Measurements from ENCODE around the gene SPTBN1.

Gene SPTBN1

DNA sequence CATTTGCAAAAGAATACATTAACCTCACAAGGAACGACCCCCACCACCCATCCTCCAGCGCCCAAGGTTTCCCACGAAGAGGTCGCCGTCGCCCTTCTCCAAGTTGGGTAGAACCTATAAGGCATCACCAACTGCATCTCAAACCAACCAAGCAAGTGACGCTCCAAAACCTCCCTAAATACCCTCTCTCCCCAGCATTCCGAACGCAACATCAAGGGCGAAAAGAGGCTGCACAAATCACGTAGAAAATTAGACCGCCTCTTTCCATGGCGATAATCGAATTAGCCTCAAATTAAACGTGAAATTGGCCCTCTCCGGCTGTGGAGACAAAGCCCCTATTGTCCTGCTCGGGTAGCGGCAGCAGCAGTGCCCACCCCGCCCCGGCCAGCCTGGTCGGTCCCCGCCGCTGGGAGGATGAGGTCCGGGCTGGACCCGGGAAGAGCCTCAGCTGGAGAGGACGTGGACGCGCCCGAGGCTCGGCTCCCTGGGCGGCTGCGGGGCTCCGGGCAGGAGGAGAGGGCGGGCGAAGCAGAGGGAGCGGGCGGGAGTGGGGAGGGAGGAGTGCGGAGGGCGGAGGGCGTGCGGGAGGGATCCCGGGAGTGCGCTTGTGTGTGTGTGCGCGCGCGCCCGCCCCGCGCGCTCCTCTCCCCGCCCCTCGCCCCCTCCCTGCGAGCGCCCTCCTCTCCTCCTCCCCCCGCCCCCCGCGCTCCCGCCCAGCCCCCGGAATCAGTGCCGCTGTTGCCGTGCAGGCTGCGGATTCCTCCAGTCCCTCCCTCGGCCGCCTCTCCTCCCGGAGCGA, at the start of gene SPTBN1:
TSS of gene SPTBN1 (plus strand) at position 765 of the 799 bp plus-strand sequence. CDS start 70,092 bp downstream, outside the sequence.
- peak; percentile 78 to 88 for DNase-seq

DNA sequence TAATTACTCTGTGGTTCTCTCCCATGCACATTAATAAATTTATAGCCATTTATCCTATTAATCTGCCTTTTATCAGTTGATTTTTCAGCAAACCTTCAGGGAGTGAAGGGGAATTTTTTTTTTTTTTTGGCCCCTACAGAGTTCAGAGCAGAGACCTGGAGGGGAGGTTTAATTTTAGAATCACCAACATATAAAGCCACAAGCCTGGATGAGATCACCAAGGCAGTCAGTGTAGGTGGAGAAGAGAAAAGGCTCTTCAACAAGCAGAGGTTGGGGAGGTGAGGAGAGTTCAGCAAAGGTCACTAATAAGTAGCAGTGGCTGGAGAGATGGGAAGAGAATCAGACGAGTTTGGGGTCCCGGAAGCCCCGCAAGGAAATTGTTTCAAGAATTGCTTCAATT, 48.4 kb upstream of the SPTBN1 start:
- DNase-seq = no peak

DNA sequence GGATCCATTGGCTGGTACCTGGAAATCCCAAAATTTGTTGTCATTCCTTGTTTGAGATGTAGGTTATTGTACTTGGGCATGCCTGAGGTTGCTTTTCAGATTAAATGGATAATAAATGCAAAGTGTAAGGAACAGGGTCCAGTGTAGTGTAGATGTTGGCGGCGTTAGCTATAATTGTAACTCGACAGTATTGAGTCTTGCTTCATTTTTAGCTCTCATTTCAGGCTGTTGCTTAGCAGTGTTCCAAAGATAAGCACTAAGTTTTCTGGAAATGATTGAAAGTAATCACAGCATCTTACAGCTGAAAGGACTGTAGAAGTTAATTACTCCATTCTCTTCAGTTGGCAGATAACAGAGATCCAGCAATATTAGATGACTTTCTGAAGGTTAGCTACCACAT, 47.8 kb upstream of the SPTBN1 start:
- no peak for DNase-seq

- DNase-seq = peak; percentile 54 to 67
These were observed 46.4 kb upstream of the SPTBN1 start for GRCh38 chr2:54409752-54410151.

DNA sequence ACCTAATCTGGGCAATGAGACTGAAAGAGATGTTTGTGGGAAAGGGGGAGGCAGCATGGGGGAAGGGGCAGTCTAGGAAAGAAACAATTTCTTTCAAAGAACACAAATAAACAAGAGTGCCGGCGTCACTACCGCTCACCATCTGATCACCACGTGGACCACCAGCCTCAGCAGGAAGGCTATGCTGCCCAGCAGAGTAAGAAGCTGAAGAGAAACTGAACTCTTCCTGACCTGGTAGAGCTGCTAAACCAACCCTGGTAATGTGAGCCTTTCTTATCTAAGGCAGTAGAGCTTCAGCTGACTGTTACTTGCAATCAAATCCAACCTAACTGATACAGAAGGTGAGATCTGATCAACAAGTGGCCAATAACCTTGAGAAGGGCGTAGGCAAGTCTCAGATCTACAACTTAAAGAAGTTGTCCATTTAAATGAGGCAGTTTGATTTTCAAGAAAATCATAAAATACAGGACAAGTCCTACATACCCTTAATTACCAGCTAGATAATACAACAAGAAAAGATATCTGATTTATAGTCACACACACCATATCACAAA, 44.2 kb upstream of the SPTBN1 start:
- DNase-seq = no peak

DNA sequence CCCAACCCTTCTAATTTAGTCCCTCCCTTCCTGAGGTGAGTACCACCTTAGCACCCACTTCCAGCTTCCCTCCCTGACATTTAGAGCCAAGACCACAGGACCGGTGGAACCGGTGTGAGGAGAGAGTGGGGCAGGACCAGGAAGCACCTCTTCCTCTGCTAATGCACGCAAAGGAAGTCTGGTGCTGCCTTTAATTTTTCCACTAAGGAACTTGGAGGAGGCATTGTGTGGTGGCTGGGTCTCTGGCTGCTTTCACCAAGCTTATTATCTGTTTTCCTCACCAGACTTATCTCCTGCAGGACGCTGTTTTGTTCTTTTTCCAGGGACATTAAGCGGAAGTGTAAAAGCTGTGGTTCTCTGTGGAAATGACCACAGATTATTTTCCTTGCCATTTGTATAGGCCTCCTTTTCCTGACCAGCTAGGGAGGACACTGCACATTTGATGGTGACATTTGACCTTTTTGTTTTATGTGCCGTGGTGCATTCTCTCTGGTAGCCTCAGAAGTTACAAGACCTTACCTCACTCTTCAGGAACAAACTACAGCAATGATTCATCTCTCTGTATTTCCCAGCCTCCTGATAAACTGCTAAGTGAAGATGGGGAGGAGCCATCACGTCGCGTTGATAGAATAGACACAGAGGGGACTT, 39.8 kb upstream of the SPTBN1 start:
- no peak for DNase-seq

GRCh38 chr2:54416938-54417337, 39.2 kb upstream of the SPTBN1 start:
- no peak for DNase-seq

GRCh38 chr2:54417577-54417976, 38.5 kb upstream of the SPTBN1 start:
- no peak for DNase-seq

DNA sequence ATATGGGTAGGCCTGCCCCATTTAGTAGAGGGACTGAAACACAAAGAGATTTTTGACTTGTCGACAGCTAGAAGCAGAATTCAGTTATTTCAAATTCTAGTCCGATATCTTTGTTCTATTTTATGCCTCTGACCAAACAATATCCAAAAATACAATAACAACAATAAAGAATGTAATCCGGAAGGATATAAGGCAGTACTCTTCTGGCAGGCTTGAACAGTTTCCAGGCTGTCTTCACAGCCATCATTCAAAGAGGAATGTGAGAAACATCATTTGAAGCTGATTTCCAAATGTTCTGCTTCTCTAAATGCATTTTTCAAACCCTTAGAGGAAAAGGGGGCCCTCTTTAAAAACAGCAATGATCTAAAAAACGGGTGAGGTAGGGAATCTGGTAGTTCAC, 36.7 kb upstream of the SPTBN1 start:
- no peak for DNase-seq

DNA sequence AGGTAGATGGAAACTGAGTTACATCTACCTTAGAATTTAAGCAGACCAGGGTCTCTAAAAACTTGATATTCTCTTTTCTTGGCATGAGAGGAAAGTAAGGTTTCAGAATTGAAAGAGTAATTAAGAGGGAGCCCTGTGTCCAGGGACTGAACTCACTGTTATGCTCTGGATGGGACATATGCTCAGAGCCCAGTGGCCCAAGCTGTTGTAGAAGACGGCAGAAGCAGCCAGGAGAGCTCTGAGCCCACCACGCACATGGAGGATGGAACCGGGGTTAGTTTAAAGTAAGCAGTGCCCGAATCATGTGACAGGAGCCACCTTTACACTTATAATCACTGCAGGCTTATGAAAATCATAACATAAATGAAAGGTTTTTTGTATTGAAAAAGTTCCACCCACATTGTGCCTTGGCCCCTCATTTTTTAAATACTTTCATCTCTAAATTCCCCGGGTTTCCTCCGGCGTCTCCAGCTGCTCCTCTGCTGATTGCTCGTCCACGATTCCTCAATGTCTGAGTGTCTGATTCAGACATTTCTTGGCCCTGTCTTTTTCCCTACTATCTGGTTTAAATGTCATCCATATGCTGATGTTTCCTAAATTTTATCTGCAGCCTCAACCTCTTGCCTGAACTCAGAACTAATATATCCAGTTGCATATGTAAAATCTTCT, 36.1 kb upstream of the SPTBN1 start:
- no peak for DNase-seq

DNA sequence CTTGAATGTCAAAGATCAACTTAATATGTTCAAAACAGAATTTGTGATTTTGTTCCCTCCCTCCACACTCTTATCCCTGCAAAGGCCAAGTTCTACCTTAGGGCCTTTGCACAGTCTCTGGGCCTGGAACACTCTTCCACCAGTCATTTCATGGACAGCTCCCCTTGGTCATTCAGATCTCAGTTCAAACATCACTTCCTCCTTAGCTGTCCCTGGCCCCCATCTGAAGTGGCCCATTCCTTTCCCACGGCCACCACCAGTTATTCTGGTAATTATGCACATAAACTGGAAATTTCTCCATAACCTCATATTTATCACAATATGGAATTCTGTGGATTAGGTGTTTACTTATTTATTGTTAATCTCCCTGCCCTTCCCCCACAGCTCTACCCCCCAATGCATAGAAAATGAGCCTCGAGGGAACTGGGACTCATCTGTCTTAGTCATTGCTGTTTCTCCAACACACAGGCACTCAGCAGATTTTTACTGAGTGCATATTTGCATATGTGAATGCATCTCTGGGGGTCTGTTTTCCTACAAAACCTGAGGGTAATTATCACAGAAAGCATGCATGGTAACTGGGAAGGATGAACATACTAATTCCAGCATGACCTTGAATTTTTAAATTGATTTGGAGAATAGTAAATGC, 35.5 kb upstream of the SPTBN1 start:
- DNase-seq = no peak

- DNase-seq = no peak
These were observed 34.0 kb upstream of the SPTBN1 start for GRCh38 chr2:54422072-54422581.

GRCh38 chr2:54423213-54423612, 32.9 kb upstream of the SPTBN1 start:
- no peak for DNase-seq

DNA sequence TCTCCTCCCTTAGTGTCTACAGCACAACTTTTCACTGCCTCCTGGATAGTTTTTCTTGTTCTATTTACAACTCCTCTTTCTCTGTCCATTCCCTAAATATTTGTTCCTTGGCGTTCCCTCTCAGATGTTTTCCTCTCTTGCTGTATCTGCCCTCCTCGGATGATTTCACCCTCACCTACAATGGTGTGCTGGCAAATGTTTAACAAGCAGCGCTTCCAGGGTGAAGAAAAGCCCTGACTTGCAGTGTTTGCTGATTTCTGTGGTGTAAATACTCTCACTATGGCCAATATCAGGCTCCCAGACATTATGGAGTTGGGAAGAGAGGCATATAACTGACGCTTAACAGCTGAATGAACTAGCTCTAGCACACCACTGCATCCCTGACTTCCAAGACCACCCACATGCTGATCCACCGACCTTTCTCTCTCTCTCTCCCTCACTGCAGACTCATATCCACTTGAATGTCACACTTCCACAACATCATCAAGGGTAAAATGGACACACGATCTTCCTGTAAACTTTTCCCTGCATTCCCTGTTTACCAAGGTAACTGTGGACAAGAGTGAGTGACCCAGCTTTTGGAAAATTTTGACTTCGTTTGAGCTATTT, 31.5 kb upstream of the SPTBN1 start:
- DNase-seq = no peak

- DNase-seq = no peak
These were observed 27.9 kb upstream of the SPTBN1 start for GRCh38 chr2:54428108-54428831.

- no peak for DNase-seq
These were observed 27.1 kb upstream of the SPTBN1 start for GRCh38 chr2:54429054-54429453.

DNA sequence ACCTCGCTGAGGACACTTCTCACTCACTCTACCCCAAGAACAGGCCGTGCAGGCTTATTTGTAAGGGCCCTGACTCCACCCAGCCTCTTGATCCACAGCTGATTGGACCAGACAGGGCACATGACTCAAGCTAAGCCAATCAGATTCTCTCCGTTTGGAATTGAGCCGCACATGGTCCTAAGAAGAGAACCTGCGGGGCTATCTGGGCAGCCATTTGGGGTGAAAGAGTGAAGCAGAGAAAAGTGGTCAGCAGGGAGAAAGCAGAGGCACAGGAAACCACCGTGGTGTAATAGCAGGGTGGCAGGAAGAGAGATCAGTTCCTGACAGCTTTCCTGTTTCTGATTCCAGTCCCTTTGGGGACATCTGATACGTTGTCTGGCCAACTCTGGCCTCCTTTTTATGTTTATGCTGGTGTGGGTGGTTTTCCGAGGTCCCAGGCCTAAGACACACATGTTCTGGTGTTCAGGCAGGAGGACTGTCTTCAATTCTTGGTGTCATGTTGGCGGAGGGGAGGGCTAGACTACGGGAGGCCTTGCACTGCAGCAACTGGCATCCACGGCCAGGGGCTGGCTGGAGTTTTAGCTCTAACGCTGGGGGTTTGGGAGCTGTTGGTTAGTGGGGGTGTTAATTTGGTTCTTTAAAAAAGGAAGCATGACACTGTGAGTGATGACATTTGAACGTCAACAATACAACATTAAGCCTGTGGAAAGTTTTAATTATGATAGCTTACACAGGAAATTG, 26.1 kb upstream of the SPTBN1 start:
- no peak for DNase-seq

DNA sequence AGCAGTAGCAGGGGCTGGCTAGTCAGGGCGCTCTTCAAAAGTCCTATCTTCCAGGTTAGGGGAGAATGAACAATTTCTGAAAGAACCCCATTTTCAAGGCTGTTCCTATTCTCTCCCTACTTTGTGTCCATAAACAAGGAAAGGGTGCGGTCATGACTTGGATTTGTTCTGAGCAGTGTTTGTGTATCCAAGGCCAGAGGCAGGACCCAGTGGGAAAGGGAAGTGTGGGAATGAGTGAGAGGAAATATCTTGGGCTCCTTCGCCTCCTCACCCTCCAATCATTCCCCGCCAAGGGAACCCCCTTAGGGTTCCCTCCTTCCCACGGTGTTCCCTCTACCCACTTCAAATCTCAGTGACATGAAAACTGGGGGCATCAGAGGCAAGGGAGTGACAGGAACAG, 25.5 kb upstream of the SPTBN1 start:
- DNase-seq = no peak

GRCh38 chr2:54432251-54433015, 23.7 kb upstream of the SPTBN1 start:
- no peak for DNase-seq

GRCh38 chr2:54434229-54434628, 21.9 kb upstream of the SPTBN1 start:
- DNase-seq = no peak

Measured in NCI-H524 (cell line).